NCI-H128 (cell line): Measurements from ENCODE around the gene RRAGC.

Source experiments
- DNase-seq: peaks from one replicate; lab custom pipeline; 2025; ENCODE audit not compliant: unreplicated experiment; lab: John Stamatoyannopoulos, UW

The RRAGC gene

GRCh38 chr1:38859561-38860453 lies at the start of gene RRAGC:
TSS of gene RRAGC (minus strand) at chr1:38859772. CDS start at chr1:38859646, 126 bp downstream.
- peak; percentile 98 for DNase-seq

DNA sequence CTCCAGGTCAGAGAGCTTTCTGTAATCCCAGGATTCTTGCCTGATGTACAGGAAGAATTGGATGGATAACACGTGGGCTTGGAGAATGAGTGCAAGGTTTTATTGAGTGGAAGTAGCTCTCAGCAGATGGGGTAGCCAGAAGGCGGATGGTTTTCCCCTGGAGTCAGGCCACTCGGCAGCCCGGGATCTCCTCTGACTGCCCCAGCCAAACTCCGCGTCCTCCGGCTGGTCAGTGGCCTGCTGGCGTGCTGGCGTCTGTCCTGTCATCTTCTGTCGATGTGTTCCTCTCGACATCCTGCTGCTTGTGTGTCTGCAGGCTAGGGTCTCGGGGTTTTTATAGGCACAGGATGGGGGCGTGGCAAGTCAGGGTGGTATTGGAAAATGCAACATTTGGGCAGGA lies 49.2 kb upstream of the RRAGC start:
- no peak for DNase-seq

DNA sequence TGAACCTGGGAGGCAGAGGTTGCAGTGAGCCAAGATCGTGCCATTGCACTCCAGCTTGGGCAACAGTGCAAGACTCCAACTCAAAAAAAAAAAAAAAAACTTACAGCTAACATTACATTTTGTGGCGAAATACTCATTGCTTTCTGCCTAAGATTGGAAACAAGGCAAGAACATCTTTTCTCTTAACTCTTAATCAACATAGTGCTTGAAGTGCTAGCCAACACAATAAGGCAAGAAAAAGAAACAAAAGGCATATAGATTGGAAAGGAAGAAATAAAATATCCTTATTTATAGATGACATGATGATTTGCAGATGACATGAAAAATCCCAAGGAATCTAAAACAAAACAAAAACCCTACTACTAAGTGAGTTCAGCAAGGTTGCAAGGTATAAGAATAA lies 46.4 kb upstream of the RRAGC start:
- DNase-seq: no peak

DNA sequence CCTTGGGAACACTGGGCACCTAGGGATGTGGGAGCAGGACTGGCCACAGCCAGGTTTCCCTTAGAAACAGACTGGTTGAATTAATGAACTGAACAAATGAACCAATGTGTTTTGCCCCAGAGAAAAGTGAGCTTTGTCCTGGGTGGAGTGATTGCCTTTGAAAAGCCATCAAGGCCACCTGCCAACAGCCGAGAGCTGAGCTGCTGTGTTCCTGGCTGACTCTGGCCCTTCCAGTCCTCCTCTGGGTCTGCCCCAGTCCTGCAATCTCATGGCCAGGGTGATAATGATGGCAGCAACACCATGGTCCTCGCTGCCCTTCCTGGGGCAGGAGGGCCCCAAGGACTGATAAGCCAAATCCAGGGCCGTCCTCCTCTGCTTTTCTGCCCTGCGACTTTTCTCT lies 40.0 kb upstream of the RRAGC start:
- no peak for DNase-seq

- DNase-seq: no peak
These were observed 39.2 kb upstream of the RRAGC start for GRCh38 chr1:38898653-38899230.

- no peak for DNase-seq
These were observed 36.6 kb upstream of the RRAGC start for GRCh38 chr1:38896169-38896568.

DNA sequence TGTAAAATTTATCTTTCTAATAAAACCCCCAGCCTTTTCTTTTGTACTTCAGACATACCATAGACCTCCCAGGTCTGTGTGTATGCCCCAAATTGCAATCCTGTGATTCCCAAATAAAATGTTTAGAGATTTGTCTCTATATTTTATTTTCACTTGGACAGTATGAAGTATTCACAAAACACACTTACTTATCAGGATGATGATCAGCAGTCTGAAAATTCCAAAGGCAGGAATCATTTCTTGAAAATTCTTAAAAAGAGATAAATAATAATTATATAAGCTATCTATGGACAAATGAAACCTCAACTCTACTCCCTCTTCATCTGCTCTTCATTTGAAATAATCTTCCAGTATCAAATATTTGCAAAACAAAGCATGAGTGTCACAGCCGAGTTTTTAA lies 33.4 kb upstream of the RRAGC start:
- no peak for DNase-seq

GRCh38 chr1:38891753-38892152 lies 32.2 kb upstream of the RRAGC start:
- no peak for DNase-seq

- no peak for DNase-seq
These were observed 30.0 kb upstream of the RRAGC start for GRCh38 chr1:38889589-38889988.

GRCh38 chr1:38888423-38889333 lies 29.1 kb upstream of the RRAGC start:
- no peak for DNase-seq

DNA sequence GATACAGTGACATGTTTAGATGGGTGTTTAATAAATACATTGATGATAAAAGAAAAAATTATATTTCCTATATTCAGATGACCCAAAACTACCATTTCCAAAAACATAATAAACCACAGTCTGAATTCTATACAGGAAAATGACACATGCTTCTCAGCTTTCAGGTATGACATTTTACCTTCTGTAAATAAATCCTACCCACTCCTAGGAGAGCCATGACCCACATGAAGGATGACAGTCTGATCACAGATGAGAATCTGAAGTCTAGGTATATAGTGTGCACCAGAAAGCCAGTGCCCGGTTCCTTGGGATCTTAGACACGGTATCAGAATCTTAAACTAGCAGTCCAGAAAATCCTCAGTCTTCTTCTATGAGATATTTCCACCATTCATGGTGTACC lies 25.5 kb upstream of the RRAGC start:
- no peak for DNase-seq

GRCh38 chr1:38881487-38881886 lies 21.9 kb upstream of the RRAGC start, which contains the start of gene GJA9:
TSS of gene GJA9 (minus strand) at chr1:38881587. CDS start at chr1:38876098, 5,489 bp downstream.
- DNase-seq: no peak

GRCh38 chr1:38875811-38876210 lies 16.2 kb upstream of the RRAGC start:
- no peak for DNase-seq

GRCh38 chr1:38873027-38873969 lies 13.7 kb upstream of the RRAGC start, which contains the start of gene MYCBP:
TSS of gene MYCBP (minus strand) at chr1:38873348. CDS start at chr1:38873305, 43 bp downstream.
- DNase-seq: peak; percentile 90

DNA sequence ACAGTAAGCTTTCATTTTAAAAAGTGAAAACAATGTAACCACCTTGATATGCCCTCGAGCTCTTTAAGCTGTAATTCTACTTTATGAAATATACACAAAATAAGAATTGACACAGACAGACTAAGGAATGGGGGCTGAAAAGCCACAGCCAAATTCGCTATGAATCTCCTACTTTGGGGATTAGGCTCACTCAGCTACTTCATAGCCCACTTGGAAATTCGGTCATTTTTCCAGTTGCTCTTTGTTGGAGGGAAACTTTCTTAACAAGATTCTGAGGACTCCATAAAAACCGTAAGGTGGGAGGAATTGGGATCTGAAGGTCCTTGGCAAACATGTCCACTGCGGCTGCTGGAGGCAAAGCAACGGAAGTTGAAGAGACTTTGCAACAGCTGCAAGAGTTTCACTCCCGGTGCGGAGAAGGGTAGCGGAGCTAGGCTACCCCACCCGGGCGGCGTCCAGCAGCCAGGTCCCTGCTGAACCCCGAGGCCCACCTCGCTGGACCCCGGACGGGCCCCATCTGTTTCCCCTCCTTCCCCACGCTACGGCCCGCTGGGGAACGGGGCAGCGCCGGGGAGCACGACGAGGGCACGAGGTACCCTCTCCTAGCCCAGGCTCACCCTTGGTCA lies 12.9 kb upstream of the RRAGC start:
- DNase-seq: no peak

DNA sequence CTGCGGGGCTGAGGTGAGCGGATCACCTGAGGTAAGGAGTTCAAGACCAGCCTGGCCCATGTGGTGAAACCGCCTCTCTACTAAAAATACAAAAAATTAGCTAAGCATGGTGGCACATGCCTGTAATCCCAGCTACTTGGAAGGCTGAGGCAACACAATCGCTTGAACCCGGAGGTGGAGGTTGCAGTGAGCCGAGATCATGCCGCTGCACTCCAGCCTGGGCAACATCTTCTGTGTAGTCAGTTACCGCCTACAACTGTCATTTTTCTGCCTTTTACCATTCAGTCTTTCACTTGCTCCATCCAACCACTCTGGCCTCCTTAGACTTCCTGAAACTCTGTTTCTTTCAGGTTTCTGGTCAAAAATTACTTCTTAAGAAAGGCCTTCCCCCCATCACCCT lies 11.4 kb upstream of the RRAGC start:
- no peak for DNase-seq

- no peak for DNase-seq
These were observed 7.6 kb upstream of the RRAGC start for GRCh38 chr1:38867208-38867607.

GRCh38 chr1:38865112-38865715 lies 5.6 kb upstream of the RRAGC start:
- DNase-seq: no peak

DNA sequence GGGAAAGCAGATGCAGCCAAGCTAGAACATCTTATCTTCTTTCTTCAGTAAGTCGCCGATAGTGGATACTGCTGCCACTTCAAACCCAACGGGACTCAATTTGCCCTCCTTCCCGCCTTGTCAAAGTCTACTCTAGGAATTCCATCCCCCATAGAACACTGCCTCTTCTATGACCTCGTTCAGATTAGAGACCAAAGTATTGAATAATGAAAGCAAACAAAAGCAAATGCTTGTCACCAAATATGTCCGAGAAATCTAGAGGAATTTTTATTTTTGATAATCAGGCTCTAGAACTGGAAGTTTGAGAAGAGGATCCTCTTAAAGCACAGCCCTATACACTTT lies 853 bp upstream of the RRAGC start:
- no peak for DNase-seq
